Caki2 (cell line): ENCODE results near the gene EFCAB8. TPM values are rescaled to one million over a fixed set of nuclear protein-coding genes. Genes with fewer than 3 reads are reported as not detected.
"Not testable (repeated sequence)": the region's sequence is repeated elsewhere in the genome, so short reads cannot be mapped to it uniquely, and the experiment has no call there.

ENCODE experiments used
- DNase-seq: peaks from one replicate; pipeline ENCODE4 v3.0.0-alpha.2; 2015; ENCODE audit warnings: low read depth
- in situ Hi-C: cut with HindIII; loops from 2 replicates; pipeline ENCODE4 v1.10.0; 2016; ENCODE audit warnings: low sequenced_read_pairs, low pct_unique_long_range_greater_than_20kb, mixed read lengths
- total RNA-seq: library from RNA; depleted of rRNA; stranded (reverse); fragments of >200 nt; shearing (Covaris generic); gene quantifications from 2 replicates; pipeline ENCODE4 v1.2.3, GENCODE V29; 2014; ENCODE audit warnings: low replicate concordance

Gene EFCAB8
- total RNA-seq, 1 experiment from 2014 or later = not detected

- no peak for DNase-seq
- in situ Hi-C loops = no loop called here
Measured at GRCh38 chr20:32903666-32904175, 45.0 kb downstream of the EFCAB8 start.

GRCh38 chr20:32904678-32905077 is 46.0 kb downstream of the EFCAB8 start:
- in situ Hi-C loops, DNase-seq: not testable (repeated sequence)

GRCh38 chr20:32906200-32906599 is 47.5 kb downstream of the EFCAB8 start:
- no peak for DNase-seq
- in situ Hi-C loops = no loop called here

GRCh38 chr20:32906871-32907495 is 48.3 kb downstream of the EFCAB8 start:
- in situ Hi-C loops = no loop called here
- no peak for DNase-seq

- DNase-seq = no peak
- in situ Hi-C loops = no loop called here
Measured at GRCh38 chr20:32907886-32908285, 49.2 kb downstream of the EFCAB8 start.

GRCh38 chr20:32908334-32909292 is 49.9 kb downstream of the EFCAB8 start:
- in situ Hi-C loops = no loop called here
- no peak for DNase-seq

GRCh38 chr20:32909451-32909850 is 50.7 kb downstream of the EFCAB8 start:
- in situ Hi-C loops = no loop called here
- DNase-seq = no peak

- DNase-seq = no peak
- in situ Hi-C loops = no loop called here
Measured at GRCh38 chr20:32909896-32910571, 51.3 kb downstream of the EFCAB8 start.

GRCh38 chr20:32911355-32911754 is 52.6 kb downstream of the EFCAB8 start:
- in situ Hi-C loops = no loop called here
- no peak for DNase-seq

GRCh38 chr20:32912688-32913087 is 54.0 kb downstream of the EFCAB8 start:
- in situ Hi-C loops = no loop called here

GRCh38 chr20:32914031-32914430 is 55.3 kb downstream of the EFCAB8 start:
- no peak for DNase-seq
- in situ Hi-C loops = no loop called here

More at GRCh38 chr20:32912688-32913087, 54.0 kb downstream of the EFCAB8 start:
- no peak for DNase-seq

GRCh38 chr20:32917191-32917950 is 58.6 kb downstream of the EFCAB8 start:
- no peak for DNase-seq
- in situ Hi-C loops = no loop called here

- in situ Hi-C loops = no loop called here
- no peak for DNase-seq
Measured at GRCh38 chr20:32918296-32918695, 59.6 kb downstream of the EFCAB8 start.

GRCh38 chr20:32918751-32919150 is 60.0 kb downstream of the EFCAB8 start:
- no peak for DNase-seq
- in situ Hi-C loops = no loop called here

- in situ Hi-C loops = loop anchor here (10.0 kb wide), 1 partner anchor 155 kb away; the partner anchor contains the start of gene BPIFB4
- DNase-seq = no peak
Measured at GRCh38 chr20:32920066-32920465, 61.3 kb downstream of the EFCAB8 start.

GRCh38 chr20:32920530-32921298 is 62.0 kb downstream of the EFCAB8 start:
- in situ Hi-C loops = loop anchor here (10.0 kb wide), 1 partner anchor 154 kb away; the partner anchor contains the start of gene BPIFB4
- no peak for DNase-seq

GRCh38 chr20:32922466-32922865 is 63.7 kb downstream of the EFCAB8 start:
- in situ Hi-C loops = loop anchor here (10.0 kb wide), 1 partner anchor 152 kb away; the partner anchor contains the start of gene BPIFB4
- no peak for DNase-seq
